Measurements from ENCODE around the gene FGFBP1. TPM values are rescaled to one million over a fixed set of nuclear protein-coding genes. Genes with fewer than 3 reads are reported as not detected.

The FGFBP1 gene
- total and polyA plus RNA-seq, 9 of the 15 experiments (the other 6 are each of a cell fraction or from before 2014, with no cell fraction given), result not detected

DNA sequence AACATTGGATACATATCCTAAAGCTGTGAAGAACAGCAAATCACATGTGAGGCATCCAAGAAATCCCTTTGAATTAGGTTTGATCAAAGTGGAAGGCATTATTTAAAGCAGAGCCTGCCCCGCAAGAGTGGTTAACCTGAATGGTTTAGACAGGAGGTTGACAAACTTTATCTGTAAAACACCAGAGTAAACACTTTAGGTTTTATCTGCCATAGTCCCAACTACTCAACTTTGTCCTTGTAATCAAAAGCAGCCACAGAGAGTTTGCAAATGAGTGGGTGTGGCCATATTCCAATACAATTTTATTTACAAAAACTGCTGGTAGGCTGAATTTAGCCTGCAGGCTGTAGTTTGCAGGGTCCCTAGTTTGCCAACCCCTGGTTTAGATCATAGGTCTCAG, 49.7 kb upstream of the FGFBP1 start:
- no TSS peak for BruUV-seq (replicated peaks)
- no peaks in the 10 kb centered on the region for H3K9me1 ChIP-seq (ENCODE audit: control insufficient read depth, insufficient read depth, low read length)
- no peak for DNase-seq (ENCODE audit: extremely low read depth in 1 of 4, low spot score in 3 of 4)
- WGBS (ENCODE audit: insufficient coverage, low coverage, missing lambda C conversion rate), result 7% methylated on average over 1 of the region's 1 CpG
- intact Hi-C loops (cut with micrococcal nuclease) (no loop called here), in situ Hi-C loops (cut with MboI) (no loop called here)
- no peak overlapping the region for H3K9ac ChIP-seq (ENCODE audit: insufficient read depth in 1 of 2, low read depth in 2 of 2, low read length in 2 of 2)
- H4K20me1 ChIP-seq (replicated peaks; ENCODE audit: control insufficient read depth, insufficient read depth, low read length), result no peaks in the 10 kb centered on the region
- ChIA-PET CTCF (ENCODE audit: low intra/inter-chr PET ratio) (no interaction called here), POLR2A (interaction anchor here (1.1 kb wide), 2 partner anchors 17 to 32 kb away, joined by 3 read pairs; no protein-coding TSS in a partner anchor)
- H3K4me3 ChIP-seq, result no peak overlapping the region
- TF ChIP-seq RFX7 (CRISPR knock-in tag; IDR thresholded peaks at IDR 0.05), result no peak
- TF ChIP-seq GTF2F1 (IDR thresholded peaks at IDR 0.05; ENCODE audit: low read depth, low read length), result no peak
- TF ChIP-seq ZNF551 (CRISPR knock-in tag; IDR thresholded peaks at IDR 0.05), result no peak
- TF ChIP-seq RB1 (IDR thresholded peaks at IDR 0.05; ENCODE audit: low read depth), result no peak
- no peak for TF ChIP-seq E2F4 (CRISPR knock-in tag; IDR thresholded peaks at IDR 0.05; ENCODE audit: low read depth)
- TF ChIP-seq ZNF239 (CRISPR knock-in tag; IDR thresholded peaks at IDR 0.05), result no peak
- no peak for TF ChIP-seq IRF1 (CRISPR knock-in tag; IDR thresholded peaks at IDR 0.05; ENCODE audit: borderline replicate concordance)
- TF ChIP-seq, protein P1, sequence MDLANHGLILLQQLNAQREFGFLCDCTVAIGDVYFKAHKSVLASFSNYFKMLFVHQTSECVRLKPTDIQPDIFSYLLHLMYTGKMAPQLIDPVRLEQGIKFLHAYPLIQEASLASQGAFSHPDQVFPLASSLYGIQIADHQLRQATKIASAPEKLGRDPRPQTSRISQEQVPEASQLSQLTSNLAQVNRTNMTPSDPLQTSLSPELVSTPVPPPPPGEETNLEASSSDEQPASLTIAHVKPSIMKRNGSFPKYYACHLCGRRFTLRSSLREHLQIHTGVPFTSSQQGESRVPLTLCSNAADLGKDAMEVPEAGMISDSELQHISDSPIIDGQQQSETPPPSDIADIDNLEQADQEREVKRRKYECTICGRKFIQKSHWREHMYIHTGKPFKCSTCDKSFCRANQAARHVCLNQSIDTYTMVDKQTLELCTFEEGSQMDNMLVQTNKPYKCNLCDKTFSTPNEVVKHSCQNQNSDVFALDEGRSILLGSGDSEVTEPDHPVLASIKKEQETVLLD (IDR thresholded peaks at IDR 0.05), result no peak
- TF ChIP-seq, protein P2, sequence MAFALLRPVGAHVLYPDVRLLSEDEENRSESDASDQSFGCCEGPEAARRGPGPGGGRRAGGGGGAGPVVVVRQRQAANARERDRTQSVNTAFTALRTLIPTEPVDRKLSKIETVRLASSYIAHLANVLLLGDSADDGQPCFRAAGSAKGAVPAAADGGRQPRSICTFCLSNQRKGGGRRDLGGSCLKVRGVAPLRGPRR (CRISPR knock-in tag; IDR thresholded peaks at IDR 0.05), result no peak
- TF ChIP-seq FOXK2 (conservative IDR thresholded peaks at IDR 0.05 in 1 of 2, IDR thresholded peaks at IDR 0.05 in 1 of 2; ENCODE audit: low read depth in 2 of 2), result no peak
- TF ChIP-seq SNRNP70 (optimal IDR thresholded peaks at IDR 0.05; ENCODE audit: low read depth, low read length), result no peak
- no peak for TF ChIP-seq NFE2L1 (tag; IDR thresholded peaks at IDR 0.05; ENCODE audit: borderline replicate concordance, low read depth)
- no peak for TF ChIP-seq HDGF (IDR thresholded peaks at IDR 0.05)
- TF ChIP-seq, protein P3, sequence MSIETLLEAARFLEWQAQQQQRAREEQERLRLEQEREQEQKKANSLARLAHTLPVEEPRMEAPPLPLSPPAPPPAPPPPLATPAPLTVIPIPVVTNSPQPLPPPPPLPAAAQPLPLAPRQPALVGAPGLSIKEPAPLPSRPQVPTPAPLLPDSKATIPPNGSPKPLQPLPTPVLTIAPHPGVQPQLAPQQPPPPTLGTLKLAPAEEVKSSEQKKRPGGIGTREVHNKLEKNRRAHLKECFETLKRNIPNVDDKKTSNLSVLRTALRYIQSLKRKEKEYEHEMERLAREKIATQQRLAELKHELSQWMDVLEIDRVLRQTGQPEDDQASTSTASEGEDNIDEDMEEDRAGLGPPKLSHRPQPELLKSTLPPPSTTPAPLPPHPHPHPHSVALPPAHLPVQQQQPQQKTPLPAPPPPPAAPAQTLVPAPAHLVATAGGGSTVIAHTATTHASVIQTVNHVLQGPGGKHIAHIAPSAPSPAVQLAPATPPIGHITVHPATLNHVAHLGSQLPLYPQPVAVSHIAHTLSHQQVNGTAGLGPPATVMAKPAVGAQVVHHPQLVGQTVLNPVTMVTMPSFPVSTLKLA (conservative IDR thresholded peaks at IDR 0.05), result no peak
- no peak overlapping the region for H3K4me2 ChIP-seq (ENCODE audit: insufficient read depth, low read length)
- no peak for FAIRE-seq
- no peak for ATAC-seq
- no peak overlapping the region for H2AFZ ChIP-seq (ENCODE audit: low read depth, low read length)
- H3K9me3 ChIP-seq (replicated peaks; ENCODE audit: control insufficient read depth, insufficient read depth, low read depth, low read length), result no peaks in the 10 kb centered on the region
- peaks cover 2 to 21% of the 10 kb centered on the region in 2 experiments; a peak in 4 of 5 replicates for H3K27me3 ChIP-seq (ENCODE audit: control insufficient read depth in 2 of 2, insufficient read depth in 2 of 2, low read length in 2 of 2)
- H3K27ac ChIP-seq (ENCODE audit: extremely low read depth, low read depth, low read length), result no peak overlapping the region
- no peaks in the 10 kb centered on the region for H3K79me2 ChIP-seq (ENCODE audit: control insufficient read depth, insufficient read depth, low read length)
- no peaks in the 10 kb centered on the region for H3K36me3 ChIP-seq (ENCODE audit: control insufficient read depth, insufficient read depth, low read length)
- no peaks in the 10 kb centered on the region for H3K4me1 ChIP-seq (replicated peaks in 1 of 2; ENCODE audit: control insufficient read depth in 2 of 2, insufficient read depth in 2 of 2, low read length in 2 of 2)
